HL-60 (cell line): ENCODE measurements around the gene B4GALT2.

Experiments used
- DNase-seq, 2 experiments: peaks; one replicate each; pipeline ENCODE4 v3.0.0-alpha.2; 2010 to 2020; ENCODE audit warnings: low read depth in 1 of 2, low spot score in 1 of 2
- H3K27ac ChIP-seq: fragments of 250-450 bp; sonication (Bioruptor Pico); replicated peaks from 2 replicates; pipeline ENCODE4 v1.5.1; 2020; ENCODE audit warnings: mild to moderate bottlenecking, moderate library complexity
- H3K27me3 ChIP-seq: fragments of 250-450 bp; sonication (Bioruptor Pico); 2 replicates; pipeline ENCODE4 v1.5.1; 2021; ENCODE audit warnings: mild to moderate bottlenecking, moderate library complexity; ENCODE audit not compliant: insufficient read depth, poor library complexity, severe bottlenecking
- H3K4me3 ChIP-seq: replicated peaks from 2 replicates; pipeline ENCODE4 v1.5.1; 2011; ENCODE audit warnings: mild to moderate bottlenecking, control low read depth, low read length; ENCODE audit not compliant: insufficient read depth
- GABPA ChIP-seq: IDR thresholded peaks from 2 replicates; pipeline ENCODE4 v1.6.1; 2012; ENCODE audit warnings: low read depth
- POLR2AphosphoS5 ChIP-seq: IDR thresholded peaks from 2 replicates; pipeline ENCODE4 v1.6.1; 2012; ENCODE audit warnings: low read depth
- SPI1 ChIP-seq: IDR thresholded peaks from 2 replicates; pipeline ENCODE4 v1.6.1; 2012; ENCODE audit warnings: low read depth, mild to moderate bottlenecking, borderline replicate concordance
- TF ChIP-seq, protein P1 (sequence below): IDR thresholded peaks from 2 replicates; pipeline ENCODE4 v1.6.1; 2012; ENCODE audit warnings: low read depth; ENCODE audit not compliant: insufficient replicate concordance
- TF ChIP-seq, protein P2 (sequence below): IDR thresholded peaks from one replicate; pipeline ENCODE4 v1.5.1; 2011; ENCODE audit warnings: low read length, control low read depth, inconsistent platforms; ENCODE audit not compliant: insufficient read depth

The B4GALT2 gene

GRCh38 chr1:43991476-43992231, 12.6 kb downstream of the B4GALT2 start, which contains the start of gene CCDC24:
Gene CCDC24, plus strand, starts transcription at chr1:43991599. Its CDS starts 280 bp downstream, at chr1:43991879.
- TF ChIP-seq, protein P1, sequence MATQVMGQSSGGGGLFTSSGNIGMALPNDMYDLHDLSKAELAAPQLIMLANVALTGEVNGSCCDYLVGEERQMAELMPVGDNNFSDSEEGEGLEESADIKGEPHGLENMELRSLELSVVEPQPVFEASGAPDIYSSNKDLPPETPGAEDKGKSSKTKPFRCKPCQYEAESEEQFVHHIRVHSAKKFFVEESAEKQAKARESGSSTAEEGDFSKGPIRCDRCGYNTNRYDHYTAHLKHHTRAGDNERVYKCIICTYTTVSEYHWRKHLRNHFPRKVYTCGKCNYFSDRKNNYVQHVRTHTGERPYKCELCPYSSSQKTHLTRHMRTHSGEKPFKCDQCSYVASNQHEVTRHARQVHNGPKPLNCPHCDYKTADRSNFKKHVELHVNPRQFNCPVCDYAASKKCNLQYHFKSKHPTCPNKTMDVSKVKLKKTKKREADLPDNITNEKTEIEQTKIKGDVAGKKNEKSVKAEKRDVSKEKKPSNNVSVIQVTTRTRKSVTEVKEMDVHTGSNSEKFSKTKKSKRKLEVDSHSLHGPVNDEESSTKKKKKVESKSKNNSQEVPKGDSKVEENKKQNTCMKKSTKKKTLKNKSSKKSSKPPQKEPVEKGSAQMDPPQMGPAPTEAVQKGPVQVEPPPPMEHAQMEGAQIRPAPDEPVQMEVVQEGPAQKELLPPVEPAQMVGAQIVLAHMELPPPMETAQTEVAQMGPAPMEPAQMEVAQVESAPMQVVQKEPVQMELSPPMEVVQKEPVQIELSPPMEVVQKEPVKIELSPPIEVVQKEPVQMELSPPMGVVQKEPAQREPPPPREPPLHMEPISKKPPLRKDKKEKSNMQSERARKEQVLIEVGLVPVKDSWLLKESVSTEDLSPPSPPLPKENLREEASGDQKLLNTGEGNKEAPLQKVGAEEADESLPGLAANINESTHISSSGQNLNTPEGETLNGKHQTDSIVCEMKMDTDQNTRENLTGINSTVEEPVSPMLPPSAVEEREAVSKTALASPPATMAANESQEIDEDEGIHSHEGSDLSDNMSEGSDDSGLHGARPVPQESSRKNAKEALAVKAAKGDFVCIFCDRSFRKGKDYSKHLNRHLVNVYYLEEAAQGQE, result no peak
- TF ChIP-seq POLR2AphosphoS5 (no peak), GABPA (peak; percentile 63), SPI1 (no peak)
- TF ChIP-seq, protein P2, sequence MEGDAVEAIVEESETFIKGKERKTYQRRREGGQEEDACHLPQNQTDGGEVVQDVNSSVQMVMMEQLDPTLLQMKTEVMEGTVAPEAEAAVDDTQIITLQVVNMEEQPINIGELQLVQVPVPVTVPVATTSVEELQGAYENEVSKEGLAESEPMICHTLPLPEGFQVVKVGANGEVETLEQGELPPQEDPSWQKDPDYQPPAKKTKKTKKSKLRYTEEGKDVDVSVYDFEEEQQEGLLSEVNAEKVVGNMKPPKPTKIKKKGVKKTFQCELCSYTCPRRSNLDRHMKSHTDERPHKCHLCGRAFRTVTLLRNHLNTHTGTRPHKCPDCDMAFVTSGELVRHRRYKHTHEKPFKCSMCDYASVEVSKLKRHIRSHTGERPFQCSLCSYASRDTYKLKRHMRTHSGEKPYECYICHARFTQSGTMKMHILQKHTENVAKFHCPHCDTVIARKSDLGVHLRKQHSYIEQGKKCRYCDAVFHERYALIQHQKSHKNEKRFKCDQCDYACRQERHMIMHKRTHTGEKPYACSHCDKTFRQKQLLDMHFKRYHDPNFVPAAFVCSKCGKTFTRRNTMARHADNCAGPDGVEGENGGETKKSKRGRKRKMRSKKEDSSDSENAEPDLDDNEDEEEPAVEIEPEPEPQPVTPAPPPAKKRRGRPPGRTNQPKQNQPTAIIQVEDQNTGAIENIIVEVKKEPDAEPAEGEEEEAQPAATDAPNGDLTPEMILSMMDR, result no peak

DNA sequence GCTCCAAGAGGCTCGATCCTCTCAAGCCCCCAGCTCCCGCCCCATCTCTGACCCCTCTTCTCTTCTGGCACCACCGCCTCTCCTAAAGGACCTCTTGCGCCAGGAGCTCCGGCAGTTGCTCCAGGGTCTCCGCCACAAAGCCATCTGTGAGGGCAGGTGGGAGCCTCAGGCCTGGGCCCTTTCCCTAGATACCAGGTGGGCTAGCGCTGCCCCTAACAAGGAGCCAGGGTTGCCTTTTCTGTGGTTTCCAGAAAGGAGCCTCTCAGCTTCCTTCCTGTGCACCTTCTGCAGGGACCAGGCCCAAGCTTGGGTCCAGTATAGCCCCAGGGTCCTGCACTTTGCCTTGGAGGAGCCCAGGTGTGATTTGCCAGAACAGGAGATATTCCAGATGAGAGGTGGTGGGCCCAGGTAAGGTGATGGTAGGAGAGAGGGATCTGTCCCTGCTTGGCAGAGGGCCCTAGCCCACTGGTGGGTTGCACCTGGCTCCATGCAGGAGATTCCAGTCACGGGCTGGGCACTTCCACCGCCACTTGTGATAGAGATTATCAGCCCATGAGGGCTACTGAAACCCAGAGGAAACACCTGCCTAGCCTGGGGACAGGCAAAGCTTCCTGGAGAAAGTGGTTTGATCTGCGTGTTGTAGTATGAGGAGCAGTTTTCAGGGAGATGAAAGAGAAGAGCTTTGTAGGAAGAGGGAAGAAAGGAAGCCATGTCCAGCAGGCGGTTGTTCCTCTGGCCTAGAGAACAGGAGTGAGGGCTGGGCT, 13.4 kb downstream of the B4GALT2 start:
- Histone ChIP-seq H3K4me3 (peak overlapping the region; percentile 82), H3K27ac (no peak overlapping the region)
- TF ChIP-seq, protein P1, result no peak
- TF ChIP-seq, protein P2, result no peak
- no peak for TF ChIP-seq GABPA
- TF ChIP-seq SPI1, result no peak
- TF ChIP-seq POLR2AphosphoS5, result no peak

More at GRCh38 chr1:43991476-43992231, 12.6 kb downstream of the B4GALT2 start, which contains the start of gene CCDC24:
- Histone ChIP-seq H3K27ac (peak within 1 kb of the TSS; percentile 37), H3K4me3 (peak within 1 kb of the TSS; percentile 82), H3K27me3 (no peaks in the 10 kb centered on the region)
- DNase-seq, result peak; percentile 74

DNA sequence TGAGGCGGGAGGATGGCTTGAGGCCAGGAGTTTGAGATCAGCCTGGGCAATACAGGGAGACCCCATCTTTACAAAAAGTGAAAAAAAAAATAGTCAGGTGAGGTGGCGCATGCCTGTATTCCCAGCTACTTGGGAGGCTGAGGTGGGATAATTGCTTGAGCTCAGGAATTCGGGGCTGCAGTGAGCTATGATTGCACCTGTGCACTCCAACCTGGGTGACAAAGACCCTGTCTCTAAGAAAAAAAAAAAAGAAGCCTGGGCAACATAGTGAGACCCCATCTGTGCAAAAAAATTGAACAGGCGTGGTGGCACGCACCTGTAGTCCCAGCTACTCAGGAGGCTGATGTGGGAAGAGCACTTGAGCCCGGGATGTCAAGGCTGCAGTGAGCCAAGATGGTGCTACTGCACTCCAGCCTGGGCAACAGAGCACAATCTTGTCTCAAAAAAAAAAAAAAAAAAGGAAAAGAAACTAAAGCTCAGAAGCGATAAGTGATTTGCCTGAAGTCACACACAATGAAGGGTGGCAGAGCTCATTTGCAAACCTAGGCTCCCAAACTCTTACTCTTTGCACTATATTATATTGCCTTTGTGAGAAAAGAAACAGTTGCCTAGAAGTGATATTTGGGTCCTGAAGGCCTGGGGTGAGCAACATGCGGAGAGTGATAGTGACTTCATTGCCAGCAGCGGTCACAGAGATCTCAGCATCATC, 14.3 kb downstream of the B4GALT2 start:
- Histone ChIP-seq H3K4me3 (no peak overlapping the region), H3K27me3 (no peaks in the 10 kb centered on the region), H3K27ac (no peak overlapping the region)
- TF ChIP-seq SPI1 (no peak), POLR2AphosphoS5 (no peak), GABPA (no peak)
- TF ChIP-seq, protein P2, result no peak
- TF ChIP-seq, protein P1, result no peak
- DNase-seq, result no peak

More for the DNA sequence above, 13.4 kb downstream of the B4GALT2 start:
- no peak for DNase-seq
- no peaks in the 10 kb centered on the region for H3K27me3 ChIP-seq
